HG03025 (cell line): ENCODE measurements around the gene AXIN1.

ENCODE experiments used
- ATAC-seq: cut with Tn5 transposase; IDR thresholded peaks from one replicate; pipeline ENCODE4 v1.9.1; 2021; ENCODE audit warnings: mild to moderate bottlenecking, moderate library complexity; ENCODE audit not compliant: unreplicated experiment, low FRiP score

The AXIN1 gene

DNA sequence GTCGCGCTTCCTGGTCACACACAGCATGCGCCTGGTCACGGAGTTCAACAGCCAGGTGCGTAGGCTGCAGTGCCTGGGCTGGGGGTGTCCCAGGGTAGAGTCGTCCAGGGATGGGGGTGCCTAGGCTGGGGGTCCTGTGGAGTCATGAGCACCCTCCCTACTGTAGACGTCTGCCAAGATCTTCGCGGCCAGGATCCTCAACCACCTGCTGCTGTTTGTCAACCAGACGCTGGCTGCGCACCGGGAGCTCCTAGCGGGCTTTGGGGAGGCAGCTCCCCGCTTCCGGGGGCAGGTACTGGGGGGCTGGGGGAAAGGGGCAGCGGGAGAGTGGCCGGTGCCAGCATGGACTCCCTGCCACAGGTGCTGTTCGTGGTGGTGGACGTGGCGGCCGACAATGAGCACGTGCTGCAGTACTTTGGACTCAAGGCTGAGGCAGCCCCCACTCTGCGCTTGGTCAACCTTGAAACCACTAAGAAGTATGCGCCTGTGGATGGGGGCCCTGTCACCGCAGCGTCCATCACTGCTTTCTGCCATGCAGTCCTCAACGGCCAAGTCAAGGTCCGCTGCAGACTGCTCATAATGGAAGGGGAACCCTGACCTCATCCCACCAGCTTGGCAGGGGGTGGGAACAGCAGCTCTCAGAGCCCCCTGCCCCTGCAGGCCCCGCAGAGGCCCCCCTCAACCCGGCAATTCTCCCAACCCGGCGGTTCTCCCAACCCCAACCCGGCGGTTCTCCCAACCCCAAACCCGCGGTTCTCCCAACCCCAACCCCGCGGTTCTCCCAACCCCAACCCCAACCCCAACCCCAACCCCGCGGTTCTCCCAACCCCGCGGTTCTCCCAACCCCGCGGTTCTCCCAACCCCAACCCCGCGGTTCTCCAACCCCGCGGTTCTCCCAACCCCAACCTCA, 67.1 kb downstream of the AXIN1 start:
- ATAC-seq = no peak

- no peak for ATAC-seq
Measured at GRCh38 chr16:284204-285120, 68.1 kb downstream of the AXIN1 start.

GRCh38 chr16:283033-283805, 69.3 kb downstream of the AXIN1 start, which contains the start of gene PDIA2:
Gene PDIA2 (plus strand): TSS chr16:283164. CDS start chr16:283170, 6 bp downstream.
- ATAC-seq = no peak

DNA sequence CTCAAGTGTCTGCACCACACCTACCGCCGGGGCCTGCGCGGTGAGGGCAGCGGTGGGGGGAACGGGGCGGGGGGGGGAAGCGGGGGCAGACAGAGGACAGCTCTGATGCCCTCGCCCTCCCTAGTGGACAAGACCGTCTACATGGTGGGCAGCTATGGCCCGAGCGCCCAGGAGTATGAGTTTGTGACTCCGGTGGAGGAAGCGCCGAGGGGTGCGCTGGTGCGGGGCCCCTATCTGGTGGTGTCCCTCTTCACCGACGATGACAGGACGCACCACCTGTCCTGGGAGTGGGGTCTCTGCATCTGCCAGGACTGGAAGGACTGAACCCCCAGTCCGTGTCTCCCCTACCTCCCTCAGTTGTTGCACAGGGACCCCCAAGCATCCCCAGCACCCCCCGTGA, 70.0 kb downstream of the AXIN1 start:
- ATAC-seq = no peak

GRCh38 chr16:281660-282255, 70.8 kb downstream of the AXIN1 start:
- no peak for ATAC-seq

- no peak for ATAC-seq
Measured at GRCh38 chr16:280991-281659, 71.4 kb downstream of the AXIN1 start.

DNA sequence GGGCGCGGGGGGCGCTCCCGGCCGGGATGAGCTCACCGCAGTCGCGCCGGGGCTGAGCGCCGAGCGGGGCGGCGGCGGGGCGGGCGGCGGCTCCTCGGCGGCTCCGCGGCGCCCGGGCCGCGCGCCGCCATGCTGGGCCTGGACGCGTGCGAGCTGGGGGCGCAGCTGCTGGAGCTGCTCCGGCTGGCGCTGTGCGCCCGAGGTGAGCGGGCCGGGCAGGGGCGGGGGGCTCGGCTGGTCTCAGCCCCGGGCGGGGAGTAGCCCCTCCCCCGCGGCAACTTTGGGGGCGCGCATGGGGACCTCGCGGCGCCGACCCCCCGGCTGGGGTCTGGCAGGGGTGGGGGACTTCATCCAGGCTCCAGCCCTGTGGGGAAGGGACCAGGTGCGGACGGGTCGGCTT, 72.0 kb downstream of the AXIN1 start, which contains the start of gene ARHGDIG:
ARHGDIG (plus strand) TSS at position 40 of the 400 bp plus-strand sequence; CDS start at position 130, 90 bp downstream.
- no peak for ATAC-seq

- no peak for ATAC-seq
Measured at GRCh38 chr16:280005-280460, 72.5 kb downstream of the AXIN1 start.

DNA sequence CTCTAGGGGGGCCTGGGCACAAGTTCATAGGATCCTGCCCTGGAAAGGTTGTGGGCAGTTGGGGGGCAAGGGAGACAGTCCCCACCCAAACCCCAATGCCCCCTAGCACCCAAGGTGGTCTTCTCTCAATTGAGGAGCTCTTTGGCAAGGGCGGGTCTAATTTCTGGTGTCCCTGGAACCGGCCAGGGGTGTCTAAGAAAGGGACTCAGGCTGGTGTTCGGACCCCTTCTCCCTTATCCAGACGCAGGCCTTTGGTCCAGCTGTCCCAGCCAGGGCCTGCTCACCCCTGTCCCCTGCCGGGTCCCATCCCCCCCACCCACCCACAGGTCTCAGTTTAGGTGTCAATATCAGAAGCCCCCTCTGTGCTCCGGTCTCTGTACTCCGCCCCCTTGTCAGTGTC, 73.0 kb downstream of the AXIN1 start:
- no peak for ATAC-seq

DNA sequence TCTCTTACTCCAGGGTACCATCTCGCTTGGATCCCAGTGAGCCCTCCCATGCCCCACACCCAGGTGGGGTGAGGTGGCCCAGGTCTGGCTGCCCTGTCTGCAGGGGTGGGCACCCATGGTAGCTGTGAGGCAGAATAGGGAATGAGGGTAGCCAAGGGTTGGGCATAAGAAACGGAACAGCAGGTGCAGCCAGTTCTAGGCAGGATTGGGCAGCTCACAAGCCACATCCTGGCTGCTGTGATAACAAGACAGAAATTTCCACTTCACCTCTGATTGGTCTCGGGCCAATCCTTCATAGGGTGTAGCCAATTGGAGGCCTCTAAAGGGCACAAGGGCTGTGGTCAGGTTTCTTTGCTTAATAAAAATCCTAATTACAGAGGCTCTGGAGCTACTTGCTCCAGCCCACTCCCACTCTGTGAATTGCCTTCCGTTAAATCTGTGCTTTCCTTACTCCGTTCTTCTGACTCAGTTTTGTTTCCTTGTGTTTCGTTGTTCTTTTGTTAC, 73.6 kb downstream of the AXIN1 start:
- no peak for ATAC-seq

DNA sequence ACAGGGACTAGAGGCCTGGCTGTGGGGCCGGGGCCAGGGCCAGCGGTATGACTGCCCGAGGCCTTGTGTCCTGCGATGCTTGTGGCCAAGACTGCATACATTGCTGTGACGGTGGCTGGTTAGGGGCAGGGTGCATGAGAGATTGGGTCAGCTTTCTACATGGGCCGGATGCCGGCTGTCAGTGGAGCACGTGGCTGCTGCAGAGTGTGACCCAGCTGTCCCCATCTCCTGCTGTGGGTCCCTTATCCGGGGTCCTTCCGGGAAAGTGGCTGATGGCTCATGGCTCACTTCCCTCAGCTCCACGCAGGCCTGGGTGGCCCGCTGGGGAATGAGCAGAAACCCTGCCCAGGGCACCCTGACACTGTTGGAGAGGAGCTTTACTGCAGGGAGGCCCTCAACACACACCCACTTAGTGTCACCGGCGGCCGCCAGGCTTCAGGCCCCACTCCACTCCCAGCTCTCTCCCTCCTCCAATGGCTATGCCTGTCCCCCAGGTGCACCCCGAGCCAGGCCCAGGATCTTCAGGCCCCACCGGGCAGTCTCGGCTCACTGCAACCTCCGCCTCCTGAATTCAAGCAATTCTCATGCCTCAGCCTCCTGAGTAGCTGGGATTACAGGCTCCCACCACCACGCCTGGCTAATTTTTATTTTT, 76.0 kb downstream of the AXIN1 start:
- no peak for ATAC-seq

DNA sequence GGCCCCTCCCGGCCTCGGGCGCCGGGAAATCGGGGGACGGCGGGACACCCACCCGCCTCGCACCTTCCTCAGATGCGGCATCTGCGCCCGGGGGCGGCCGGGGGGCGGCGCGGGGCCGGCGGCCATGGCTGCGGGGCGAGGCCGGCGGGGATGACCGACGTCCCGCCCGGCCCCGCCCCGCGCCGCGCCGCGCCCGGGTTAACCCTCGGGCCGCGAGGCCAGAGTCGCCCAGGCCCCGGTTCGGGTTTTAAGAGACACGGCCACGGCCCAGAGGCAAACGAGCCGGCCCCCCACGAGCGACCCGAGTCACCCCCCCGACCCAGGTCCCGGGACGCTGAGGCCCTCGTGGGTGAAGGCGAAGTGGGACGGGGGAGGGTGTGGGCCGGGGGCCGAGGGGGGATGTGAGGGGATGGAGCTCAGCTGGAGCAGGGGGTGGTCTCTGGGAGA, 76.7 kb downstream of the AXIN1 start, which contains the start of gene RGS11:
RGS11 (minus strand) TSS at position 159 of the 447 bp plus-strand sequence; CDS start at position 126, 33 bp downstream.
- no peak for ATAC-seq

DNA sequence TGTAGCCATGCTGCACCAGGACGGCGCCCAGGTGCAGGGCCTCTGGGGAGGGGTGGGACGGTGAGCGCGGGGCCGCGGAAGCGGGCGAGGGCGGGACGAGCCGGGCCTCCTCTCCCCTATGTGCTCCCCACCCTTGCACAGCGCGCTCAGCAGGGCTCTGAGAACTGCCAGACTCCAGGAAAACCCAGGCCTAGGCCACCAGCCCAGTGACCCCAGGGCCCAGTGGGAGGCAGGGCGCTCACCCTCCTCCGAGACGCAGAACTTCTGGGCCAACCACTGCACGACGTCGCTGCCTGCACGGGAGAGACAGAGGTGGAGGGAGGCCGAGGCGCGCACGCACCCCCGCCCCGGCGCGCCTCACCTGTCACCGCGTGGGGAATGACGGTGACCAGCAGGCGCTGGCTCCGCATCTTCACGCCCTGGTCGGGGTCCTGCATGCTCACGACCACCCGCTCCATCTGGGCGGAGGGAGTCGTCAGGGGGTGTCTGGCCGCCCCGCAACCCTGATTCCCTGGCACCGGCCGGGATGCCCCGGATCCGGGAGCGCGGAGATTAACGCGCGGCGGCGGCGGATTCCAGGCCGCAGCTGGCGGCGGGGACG, 77.4 kb downstream of the AXIN1 start:
- no peak for ATAC-seq

- ATAC-seq = no peak
Measured at GRCh38 chr16:273547-274421, 78.7 kb downstream of the AXIN1 start.

DNA sequence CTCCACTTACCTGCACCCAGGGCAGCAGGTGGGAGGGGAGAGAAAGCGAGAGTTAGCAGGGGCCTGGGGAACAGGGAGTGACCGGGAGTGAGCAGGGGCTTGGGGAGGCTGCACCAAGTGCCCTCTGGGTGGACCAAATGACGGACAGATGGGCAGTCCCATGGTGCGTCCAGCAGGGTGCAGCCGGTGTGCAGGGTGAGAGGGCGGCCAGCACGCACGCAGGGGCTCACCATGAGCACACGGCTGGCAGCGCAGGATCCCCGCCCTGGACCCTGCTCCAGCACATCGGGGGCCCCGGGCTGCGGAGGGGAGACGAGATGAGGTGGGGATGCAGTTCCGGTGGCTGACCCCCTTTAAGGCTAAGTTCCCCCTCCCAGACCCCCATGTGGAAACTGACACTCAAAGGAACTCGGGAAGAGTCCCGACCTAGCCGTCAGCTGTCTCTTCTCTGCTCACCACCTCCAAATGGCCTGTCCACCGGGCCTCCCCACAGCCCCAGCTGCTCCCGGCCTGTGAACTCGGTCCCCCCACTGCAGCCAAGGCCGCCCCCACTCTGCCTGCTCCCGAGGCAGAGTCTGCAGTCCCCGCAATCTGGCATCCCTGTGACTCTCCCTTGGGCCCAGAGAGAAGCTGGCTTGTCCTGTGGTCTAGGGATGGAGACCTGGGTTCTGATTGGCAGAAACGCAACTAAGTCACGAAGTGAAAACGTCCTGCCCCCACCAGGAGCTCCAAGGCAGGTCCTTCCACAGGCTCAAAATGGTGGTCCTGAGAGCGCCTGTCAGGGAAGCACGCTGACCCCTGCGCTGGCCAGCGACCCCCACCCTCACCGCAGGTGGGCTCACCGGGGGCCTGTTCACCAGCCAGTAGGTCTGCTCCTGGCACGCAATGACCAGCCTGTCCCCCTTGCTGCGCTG, 79.6 kb downstream of the AXIN1 start:
- ATAC-seq = no peak
